Stimulated activated naive CD8-positive, alpha-beta T cell treated with anti-CD3 and anti-CD28 coated beads, Interleukin-15, Interleukin-2, amounts not matched to agents 100 U/mL and 50 U/mL, for 24 hours (primary cell): ENCODE data around the gene STAC3.
"Not testable (repeated sequence)": the region's sequence is repeated elsewhere in the genome, so short reads cannot be mapped to it uniquely, and the experiment has no call there.

Experiments used
- ATAC-seq: fragments of 150-1000 bp; cut with Tn5 transposase; one replicate; pipeline ENCODE4 v1.10.0; 2021
- DNase-seq: peaks from one replicate; pipeline ENCODE4 v3.0.0; 2021

STAC3 gene

GRCh38 chr12:57250956-57251355 lies at the start of gene STAC3:
TSS of gene STAC3 (minus strand) at chr12:57251187. CDS start at chr12:57249636, 1,551 bp downstream.
- ATAC-seq = no peak
- no peak for DNase-seq

- DNase-seq (no peak), ATAC-seq (no peak)
Observed at GRCh38 chr12:57299514-57300016, 48.6 kb upstream of the STAC3 start.

DNA sequence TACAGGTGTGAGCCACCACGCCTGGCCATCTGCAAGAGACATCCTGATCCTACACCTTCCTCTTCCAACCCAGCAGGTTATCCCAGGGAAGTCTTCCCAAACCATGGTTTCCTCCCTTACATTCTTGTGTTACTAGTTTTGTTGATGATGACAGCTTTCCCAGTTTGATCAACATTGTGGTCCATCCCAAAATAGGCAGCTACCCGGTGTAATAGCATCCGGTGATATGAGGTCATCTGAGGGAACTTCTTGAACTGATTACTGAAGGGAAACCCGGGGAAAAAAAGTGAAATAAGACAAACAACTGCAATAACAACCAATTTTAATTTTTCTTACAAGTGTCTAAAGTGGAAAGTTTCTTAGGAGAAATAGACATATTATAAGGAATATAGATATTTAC lies 45.3 kb upstream of the STAC3 start:
- ATAC-seq (no peak), DNase-seq (no peak)

- not testable (repeated sequence) for ATAC-seq, DNase-seq
Observed at GRCh38 chr12:57282073-57282472, 31.1 kb upstream of the STAC3 start.

DNA sequence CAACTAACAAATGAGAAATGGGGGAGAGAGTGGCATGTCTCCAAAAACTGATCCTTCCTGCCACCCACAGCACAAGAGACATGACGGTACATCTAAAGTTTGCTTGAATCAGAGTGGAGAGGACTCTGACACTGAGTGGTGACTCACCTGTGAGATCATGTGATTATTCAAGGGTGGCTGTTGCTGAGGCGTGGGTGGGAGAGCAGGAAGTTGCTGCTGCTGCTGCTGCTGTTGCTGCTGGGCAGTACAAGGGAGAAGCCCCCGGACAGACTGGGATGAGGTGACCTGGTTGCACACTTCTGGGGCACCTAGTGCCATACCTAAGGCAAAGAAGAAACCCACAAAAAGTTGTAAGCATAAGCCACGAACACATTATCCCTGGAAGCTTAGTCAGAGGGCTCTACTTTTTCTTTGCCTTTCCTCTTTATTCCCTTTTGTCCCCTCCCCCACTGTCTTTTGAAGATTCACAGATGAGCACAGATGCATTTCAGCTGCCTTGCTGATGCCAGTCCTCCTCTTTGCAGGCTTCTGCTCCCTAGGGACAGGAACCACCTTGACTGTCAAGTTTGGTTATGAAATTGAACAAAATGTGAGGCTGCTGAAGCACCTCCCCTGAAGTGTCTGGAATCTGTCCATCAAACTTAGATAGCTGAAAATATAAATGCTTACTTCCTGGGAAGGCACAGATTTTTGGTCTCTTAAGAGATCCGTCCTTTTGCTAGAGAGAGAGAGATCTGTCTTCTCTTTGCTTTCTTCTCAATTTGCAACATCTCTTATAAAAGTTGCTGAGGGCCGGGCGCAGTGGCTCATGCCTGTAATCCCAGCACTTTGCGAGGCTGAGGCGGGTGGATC lies 29.4 kb upstream of the STAC3 start:
- ATAC-seq (peak; percentile 100), DNase-seq (peak; percentile 70)

GRCh38 chr12:57278465-57279381 lies 27.7 kb upstream of the STAC3 start:
- DNase-seq (no peak), ATAC-seq (no peak)

- no peak for ATAC-seq
- DNase-seq = peak; percentile 20
Observed at GRCh38 chr12:57276935-57277563, 26.1 kb upstream of the STAC3 start.

DNA sequence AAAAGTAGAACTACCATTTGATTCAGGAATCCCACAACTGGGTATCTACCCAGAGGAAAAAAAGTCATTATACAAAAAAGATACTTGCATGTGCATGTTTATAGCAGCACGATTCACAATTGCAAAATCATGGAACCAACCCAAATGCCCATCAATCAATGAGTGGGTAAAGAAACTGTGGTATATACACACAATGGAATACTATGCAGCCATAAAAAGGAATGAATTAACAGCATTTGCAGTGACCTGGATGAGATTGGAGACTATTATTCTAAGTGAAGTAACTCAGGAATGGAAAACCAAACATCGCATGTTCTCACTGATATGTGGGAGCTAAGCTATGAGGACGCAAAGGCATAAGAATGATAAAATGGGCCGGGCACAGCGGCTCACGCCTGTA lies 25.2 kb upstream of the STAC3 start:
- ATAC-seq, DNase-seq: not testable (repeated sequence)

- ATAC-seq (no peak), DNase-seq (no peak)
Observed at GRCh38 chr12:57273516-57273915, 22.5 kb upstream of the STAC3 start.

DNA sequence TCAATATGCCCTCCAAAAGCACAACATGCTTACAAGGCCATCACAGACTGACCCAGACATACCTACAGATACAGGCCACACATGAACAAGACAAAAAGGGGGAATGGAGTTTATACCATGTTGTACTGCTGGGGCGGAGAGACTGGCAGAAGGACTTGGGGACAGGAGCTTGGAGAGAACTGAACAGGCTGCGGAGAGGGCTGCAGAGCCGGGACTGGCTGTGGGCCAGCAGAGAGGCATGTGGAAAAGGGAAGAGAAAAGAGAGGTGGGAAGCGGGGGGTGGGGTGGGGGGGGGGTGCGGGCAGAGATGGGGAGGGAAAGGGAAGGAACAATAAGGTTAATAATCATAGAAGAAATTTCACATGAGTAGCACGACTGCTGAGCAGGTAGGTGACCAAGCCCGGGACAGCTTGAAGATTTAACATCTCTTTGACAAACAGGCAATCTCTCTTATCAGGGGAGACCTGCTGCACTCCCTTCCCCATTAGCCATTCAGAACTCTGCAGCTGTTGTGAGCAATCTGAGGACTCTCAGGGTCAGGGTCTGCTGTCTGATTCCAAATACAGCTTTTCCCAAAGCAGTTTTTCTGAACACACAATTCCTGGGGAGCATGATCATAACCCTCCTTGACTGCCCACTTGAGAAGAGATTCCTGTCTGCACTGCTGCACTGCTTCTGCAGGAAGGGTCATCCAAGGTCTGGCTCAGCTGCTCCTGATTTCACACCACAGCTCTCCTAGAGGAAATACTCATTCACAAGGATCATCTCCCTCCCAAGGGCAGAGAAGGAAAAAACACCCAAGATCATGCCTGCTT lies 21.6 kb upstream of the STAC3 start:
- no peak for ATAC-seq
- DNase-seq = no peak

DNA sequence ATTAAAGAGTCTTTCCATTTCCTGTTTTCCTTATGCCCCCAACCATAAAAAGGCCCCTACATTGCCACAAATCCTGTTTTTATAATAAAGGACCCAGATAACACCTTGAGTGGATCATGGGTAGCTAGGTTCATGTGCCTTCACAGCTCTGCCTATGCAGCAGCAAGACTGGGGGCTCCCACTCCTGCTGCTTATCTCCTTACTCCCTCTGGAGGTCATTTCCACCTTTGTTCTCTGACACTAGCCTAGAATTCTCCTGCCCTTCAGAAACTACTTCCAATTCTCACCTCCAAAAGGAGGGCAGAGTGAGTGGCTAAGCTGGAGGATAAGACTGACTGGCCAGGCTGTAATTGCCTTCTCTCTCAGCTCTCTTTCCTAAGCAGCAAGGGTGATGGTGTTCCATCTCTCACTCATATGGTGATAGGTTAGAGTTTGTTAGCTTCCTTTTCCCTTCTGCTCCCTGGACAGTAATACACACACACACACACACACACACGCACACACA lies 20.0 kb upstream of the STAC3 start:
- DNase-seq (no peak), ATAC-seq (no peak)

GRCh38 chr12:57268264-57268663 lies 17.3 kb upstream of the STAC3 start:
- DNase-seq (peak; percentile 47), ATAC-seq (peak; percentile 85)

DNA sequence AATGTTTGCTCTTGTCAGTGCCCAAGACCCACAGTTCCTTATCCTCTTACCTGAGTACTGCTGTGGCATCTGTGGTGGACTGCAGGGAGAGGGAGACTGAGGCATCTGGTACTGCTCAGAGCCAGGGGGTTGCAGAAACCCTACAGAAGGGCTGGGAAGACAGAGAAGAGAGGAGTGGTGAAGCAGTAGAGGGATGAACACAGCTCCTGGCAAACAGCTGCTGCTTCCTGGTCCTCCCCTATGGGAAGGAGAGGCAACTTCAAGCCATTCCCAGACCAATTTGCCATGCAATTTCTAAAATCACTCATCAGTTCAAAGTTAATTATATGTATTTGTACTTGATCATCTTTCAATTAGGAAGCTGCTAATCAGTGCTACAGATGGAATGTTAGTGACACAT lies 15.7 kb upstream of the STAC3 start:
- DNase-seq (no peak), ATAC-seq (no peak)

DNA sequence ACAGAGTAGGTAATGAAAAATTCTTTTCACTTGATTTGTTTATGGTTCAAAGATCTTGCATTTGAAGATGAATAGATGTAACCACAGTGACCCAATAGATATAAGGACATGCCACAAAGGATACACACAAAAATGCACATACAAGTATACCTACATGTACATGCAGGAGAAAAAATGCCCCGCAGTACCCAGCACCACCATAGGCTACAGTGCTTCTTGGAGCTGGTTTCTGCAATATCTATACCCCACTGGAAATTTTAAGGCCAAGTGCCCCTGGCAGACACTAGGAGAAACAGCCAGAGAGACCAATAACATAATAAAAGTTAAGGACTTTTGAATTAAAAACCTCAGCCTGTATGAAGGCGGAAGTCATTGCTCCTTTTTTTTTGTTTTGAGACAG lies 12.1 kb upstream of the STAC3 start:
- no peak for ATAC-seq

DNA sequence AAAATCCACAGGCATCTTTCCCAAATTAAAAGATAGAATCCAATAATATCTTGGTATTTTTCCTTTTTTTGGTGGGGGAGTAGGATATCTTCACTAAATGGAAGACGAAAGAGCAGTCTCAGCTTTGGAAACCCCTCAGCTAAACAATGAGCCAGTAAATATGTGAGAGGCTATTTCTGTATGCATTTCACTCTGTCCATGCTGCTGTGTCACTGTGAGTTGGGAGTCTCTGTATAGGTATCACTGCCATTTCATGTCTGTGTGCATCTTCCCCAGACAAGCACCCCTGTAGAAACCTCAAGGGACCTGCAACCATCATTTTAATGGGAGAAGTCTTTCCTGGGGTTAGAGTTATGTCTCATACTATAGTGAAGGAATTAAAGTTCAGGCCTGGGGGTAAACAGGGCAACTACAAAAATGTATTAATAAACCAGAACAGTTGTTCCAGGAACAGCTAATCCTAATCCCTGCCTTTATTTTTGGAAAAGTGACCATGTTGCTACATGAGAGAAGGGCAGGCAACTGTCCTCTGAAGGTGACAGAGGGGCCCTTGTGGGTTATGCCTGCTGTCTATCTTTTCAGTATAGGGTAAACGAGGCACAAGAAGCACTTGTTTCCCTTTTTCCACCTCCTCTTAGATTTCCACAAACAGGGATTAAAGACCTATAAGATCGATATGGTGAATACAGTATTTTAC lies 11.3 kb upstream of the STAC3 start:
- no peak for DNase-seq
- ATAC-seq = no peak

More for the DNA sequence above, 12.1 kb upstream of the STAC3 start:
- no peak for DNase-seq

GRCh38 chr12:57261428-57261865 lies 10.5 kb upstream of the STAC3 start:
- ATAC-seq (no peak), DNase-seq (no peak)

- DNase-seq (no peak), ATAC-seq (no peak)
Observed at GRCh38 chr12:57260366-57260765, 9.4 kb upstream of the STAC3 start.

GRCh38 chr12:57258977-57259970 lies 8.3 kb upstream of the STAC3 start:
- no peak for ATAC-seq
- no peak for DNase-seq

DNA sequence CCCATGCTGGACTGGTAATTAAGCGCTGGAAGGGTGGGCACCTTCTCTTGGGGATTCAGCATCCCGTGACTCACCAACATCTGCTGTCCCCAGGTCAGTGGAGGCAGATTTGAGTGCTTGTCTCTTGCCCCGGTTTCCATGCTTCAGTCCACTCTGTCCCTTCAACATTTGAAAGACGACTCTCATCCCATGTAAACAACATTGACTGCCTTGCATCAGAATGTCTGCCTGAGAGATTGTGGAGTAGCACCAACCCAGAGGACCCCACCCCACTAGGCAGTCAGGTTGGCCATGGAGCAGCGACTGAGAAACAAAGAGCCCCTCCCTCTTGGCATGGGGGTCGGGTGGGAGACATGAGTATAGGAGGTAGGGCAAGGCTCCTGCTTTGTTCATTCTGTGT lies 4.9 kb upstream of the STAC3 start:
- no peak for DNase-seq
- no peak for ATAC-seq
